Measurements from ENCODE around the gene SLC66A1.

The SLC66A1 gene

GRCh38 chr1:19323987-19324664 lies 12.0 kb downstream of the SLC66A1 start:
- no peak overlapping the region for H3K4me3 ChIP-seq (ENCODE audit: low read depth, low read length)
- TF ChIP-seq CTCF (IDR thresholded peaks at IDR 0.05; ENCODE audit: low read depth, low read length) = no peak

DNA sequence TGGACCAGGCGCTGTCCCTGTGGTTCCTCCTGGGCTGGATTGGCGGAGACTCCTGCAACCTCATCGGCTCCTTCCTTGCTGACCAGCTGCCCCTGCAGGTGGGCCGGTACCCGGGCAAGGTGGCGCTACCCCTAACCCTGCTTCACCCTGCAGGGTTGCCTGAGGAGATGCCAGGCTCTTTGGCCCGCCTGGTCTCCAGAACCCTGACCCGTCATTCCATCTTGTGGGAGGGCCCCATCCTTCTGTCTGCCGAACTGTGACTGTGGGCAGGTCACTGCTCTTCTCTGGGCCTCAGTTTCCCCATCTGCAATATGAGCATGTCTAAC lies 12.5 kb downstream of the SLC66A1 start:
- TF ChIP-seq CTCF (IDR thresholded peaks at IDR 0.05; ENCODE audit: low read depth, low read length) = no peak

GRCh38 chr1:19325368-19325957 lies 13.3 kb downstream of the SLC66A1 start:
- no peak for TF ChIP-seq CTCF (IDR thresholded peaks at IDR 0.05; ENCODE audit: low read depth, low read length)
- H3K4me3 ChIP-seq (ENCODE audit: low read depth, low read length) = no peak overlapping the region

More for the DNA sequence above, 12.5 kb downstream of the SLC66A1 start:
- H3K4me3 ChIP-seq (ENCODE audit: low read depth, low read length) = no peak overlapping the region

GRCh38 chr1:19325958-19326747 lies 14.0 kb downstream of the SLC66A1 start:
- H3K4me3 ChIP-seq (ENCODE audit: low read depth, low read length) = no peak overlapping the region
- TF ChIP-seq CTCF (IDR thresholded peaks at IDR 0.05; ENCODE audit: low read depth, low read length) = no peak

DNA sequence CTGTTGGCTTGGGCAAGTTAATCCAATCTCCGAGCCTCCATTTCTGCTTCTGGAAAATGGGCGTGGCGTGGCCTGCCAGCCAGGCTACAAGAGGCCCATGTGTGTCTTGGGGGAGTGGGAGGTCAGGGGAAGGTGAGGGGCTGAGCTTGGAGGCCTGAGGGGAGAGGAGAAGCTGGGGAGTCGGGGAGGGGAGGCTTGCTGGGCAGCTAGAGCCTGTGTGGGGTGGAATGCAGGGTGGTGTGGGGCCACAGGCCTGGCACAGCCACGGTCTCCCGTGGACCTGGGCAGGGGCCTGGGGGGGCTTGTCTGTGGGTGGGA lies 14.6 kb downstream of the SLC66A1 start:
- TF ChIP-seq CTCF (IDR thresholded peaks at IDR 0.05; ENCODE audit: low read depth, low read length) = no peak
- no peak overlapping the region for H3K4me3 ChIP-seq (ENCODE audit: low read depth, low read length)

DNA sequence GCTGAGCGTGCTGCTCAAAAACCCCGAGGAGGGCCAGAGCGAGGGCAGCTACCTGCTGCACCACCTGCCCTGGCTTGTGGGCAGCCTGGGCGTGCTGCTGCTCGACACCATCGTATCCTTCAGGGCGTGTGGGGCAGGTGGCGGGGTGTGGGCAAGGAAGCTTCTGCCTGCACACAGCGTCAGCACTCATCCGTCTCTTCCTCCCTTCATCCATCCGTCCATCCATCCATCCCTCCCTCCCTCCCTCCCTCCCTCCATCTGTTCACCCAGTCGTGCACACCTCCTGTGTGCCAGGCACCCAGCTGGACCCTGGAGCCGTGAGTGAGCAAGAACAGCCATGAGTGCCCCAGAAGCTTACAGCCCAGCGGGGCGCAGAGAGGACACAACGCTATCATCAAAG lies 15.2 kb downstream of the SLC66A1 start:
- no peak for TF ChIP-seq CTCF (IDR thresholded peaks at IDR 0.05; ENCODE audit: low read depth, low read length)

DNA sequence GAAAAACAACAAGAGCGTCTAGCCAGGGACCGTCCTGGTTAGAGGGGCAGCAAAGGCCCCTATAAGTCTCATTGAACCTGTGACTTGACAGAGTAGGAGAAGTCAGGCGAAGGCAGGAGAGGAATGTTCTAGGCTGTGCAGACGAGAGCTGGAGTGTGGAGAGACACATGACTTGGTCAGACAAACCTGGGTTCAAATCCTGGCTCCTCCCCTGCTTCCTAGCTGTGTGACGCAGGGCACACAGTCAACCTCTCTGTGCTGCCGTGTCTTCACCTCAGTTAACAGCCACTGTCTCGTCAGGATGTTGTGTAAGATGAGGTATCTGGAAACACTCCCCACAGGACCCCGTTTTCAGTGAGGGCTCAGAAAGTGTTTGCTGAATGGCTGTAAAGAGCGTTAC lies 15.6 kb downstream of the SLC66A1 start:
- H3K4me3 ChIP-seq (ENCODE audit: low read depth, low read length) = no peak overlapping the region
- no peak for TF ChIP-seq CTCF (IDR thresholded peaks at IDR 0.05; ENCODE audit: low read depth, low read length)

More for the DNA sequence above, 15.2 kb downstream of the SLC66A1 start:
- no peak overlapping the region for H3K4me3 ChIP-seq (ENCODE audit: low read depth, low read length)
